Measurements from ENCODE around the gene REM1. TPM values are rescaled to one million over a fixed set of nuclear protein-coding genes. Genes with fewer than 3 reads are reported as not detected.

Gene REM1
- total RNA-seq, 1 donor from 2014 or later = 1.5 TPM

GRCh38 chr20:31472395-31473330 is 2.4 kb upstream of the REM1 start:
- peaks cover 37% of the 10 kb centered on the region for H3K27me3 ChIP-seq (ENCODE audit: low read depth)
- H3K9me3 ChIP-seq (replicated peaks) = no peaks in the 10 kb centered on the region
- no peak overlapping the region for H3K4me3 ChIP-seq
- intact Hi-C loops (cut with micrococcal nuclease) = no loop called here
- peaks cover 29% of the 10 kb centered on the region for H3K4me1 ChIP-seq
- TF ChIP-seq CTCF (IDR thresholded peaks at IDR 0.05; ENCODE audit: borderline replicate concordance) = no peak
- H3K27ac ChIP-seq (replicated peaks) = peak overlapping the region; percentile 74
- DNase-seq = peak; percentile 34
- no peaks in the 10 kb centered on the region for H3K36me3 ChIP-seq

GRCh38 chr20:31473331-31474096 is 1.6 kb upstream of the REM1 start:
- no peak for TF ChIP-seq CTCF (IDR thresholded peaks at IDR 0.05; ENCODE audit: borderline replicate concordance)
- Histone ChIP-seq H3K27ac (replicated peaks) (peak overlapping the region; percentile 74), H3K4me1 (peaks cover 29% of the 10 kb centered on the region), H3K9me3 (replicated peaks) (no peaks in the 10 kb centered on the region), H3K4me3 (no peak overlapping the region), H3K27me3 (ENCODE audit: low read depth) (peaks cover 45% of the 10 kb centered on the region), H3K36me3 (no peaks in the 10 kb centered on the region)
- intact Hi-C loops (cut with micrococcal nuclease) = no loop called here
- no peak for DNase-seq

GRCh38 chr20:31474097-31474436 is 1.0 kb upstream of the REM1 start:
- DNase-seq = no peak
- Histone ChIP-seq H3K36me3 (no peaks in the 10 kb centered on the region), H3K27me3 (ENCODE audit: low read depth) (peaks cover 51% of the 10 kb centered on the region), H3K4me3 (peak overlapping the region; percentile 68), H3K9me3 (replicated peaks) (no peaks in the 10 kb centered on the region), H3K4me1 (peaks cover 29% of the 10 kb centered on the region), H3K27ac (replicated peaks) (peak overlapping the region; percentile 74)
- intact Hi-C loops (cut with micrococcal nuclease) = no loop called here
- TF ChIP-seq CTCF (IDR thresholded peaks at IDR 0.05; ENCODE audit: borderline replicate concordance) = no peak

GRCh38 chr20:31475472-31476293 is 595 bp downstream of the REM1 start:
- intact Hi-C loops (cut with micrococcal nuclease) = no loop called here
- Histone ChIP-seq H3K4me1 (peaks cover 29% of the 10 kb centered on the region), H3K9me3 (replicated peaks) (no peaks in the 10 kb centered on the region), H3K27ac (replicated peaks) (peak overlapping the region; percentile 74), H3K36me3 (no peaks in the 10 kb centered on the region), H3K4me3 (peak overlapping the region; percentile 68), H3K27me3 (ENCODE audit: low read depth) (peaks cover 53% of the 10 kb centered on the region)
- no peak for TF ChIP-seq CTCF (IDR thresholded peaks at IDR 0.05; ENCODE audit: borderline replicate concordance)
- DNase-seq = no peak

GRCh38 chr20:31476294-31476585 is 1.2 kb downstream of the REM1 start:
- Histone ChIP-seq H3K9me3 (replicated peaks) (no peaks in the 10 kb centered on the region), H3K27me3 (ENCODE audit: low read depth) (peaks cover 53% of the 10 kb centered on the region), H3K27ac (replicated peaks) (peak overlapping the region; percentile 74), H3K4me1 (peaks cover 29% of the 10 kb centered on the region), H3K36me3 (no peaks in the 10 kb centered on the region), H3K4me3 (peak overlapping the region; percentile 68)
- DNase-seq = no peak
- intact Hi-C loops (cut with micrococcal nuclease) = no loop called here
- TF ChIP-seq CTCF (IDR thresholded peaks at IDR 0.05; ENCODE audit: borderline replicate concordance) = no peak

Data from left ventricle myocardium inferior (tissue), 1 donor.